HUES48 (cell line): Measurements from ENCODE around the gene CENPE.
A peak's percentile ranks its signal among the peaks of the same experiment; 100 is the strongest.
"Not testable (repeated sequence)": the region's sequence is repeated elsewhere in the genome, so short reads cannot be mapped to it uniquely, and the experiment has no call there.

Source experiments
- H3K27ac ChIP-seq: one replicate; pipeline ENCODE4 v1.7.0; 2013; ENCODE audit warnings: low read depth, low read length, inconsistent platforms
- H3K27me3 ChIP-seq: 2 replicates; pipeline ENCODE4 v1.6.1; 2013; ENCODE audit warnings: mild to moderate bottlenecking, low read length; ENCODE audit not compliant: control insufficient read depth, insufficient read depth
- H3K36me3 ChIP-seq: 2 replicates; pipeline ENCODE4 v1.6.1; 2013; ENCODE audit warnings: low read length; ENCODE audit not compliant: control insufficient read depth, insufficient read depth
- H3K4me1 ChIP-seq: 2 replicates; pipeline ENCODE4 v1.6.1; 2013; ENCODE audit warnings: mild to moderate bottlenecking, low read length; ENCODE audit not compliant: control insufficient read depth, insufficient read depth
- H3K4me3 ChIP-seq: 2 replicates; pipeline ENCODE4 v1.5.1; 2013; ENCODE audit warnings: mild to moderate bottlenecking, low read depth, low read length
- H3K9ac ChIP-seq: 2 replicates; pipeline ENCODE4 v1.6.1; 2013; ENCODE audit warnings: mild to moderate bottlenecking, low read depth, low read length, moderate library complexity
- H3K9me3 ChIP-seq: 2 replicates; pipeline ENCODE4 v1.6.1; 2013; ENCODE audit warnings: low read length; ENCODE audit not compliant: control insufficient read depth, insufficient read depth

CENPE gene

DNA sequence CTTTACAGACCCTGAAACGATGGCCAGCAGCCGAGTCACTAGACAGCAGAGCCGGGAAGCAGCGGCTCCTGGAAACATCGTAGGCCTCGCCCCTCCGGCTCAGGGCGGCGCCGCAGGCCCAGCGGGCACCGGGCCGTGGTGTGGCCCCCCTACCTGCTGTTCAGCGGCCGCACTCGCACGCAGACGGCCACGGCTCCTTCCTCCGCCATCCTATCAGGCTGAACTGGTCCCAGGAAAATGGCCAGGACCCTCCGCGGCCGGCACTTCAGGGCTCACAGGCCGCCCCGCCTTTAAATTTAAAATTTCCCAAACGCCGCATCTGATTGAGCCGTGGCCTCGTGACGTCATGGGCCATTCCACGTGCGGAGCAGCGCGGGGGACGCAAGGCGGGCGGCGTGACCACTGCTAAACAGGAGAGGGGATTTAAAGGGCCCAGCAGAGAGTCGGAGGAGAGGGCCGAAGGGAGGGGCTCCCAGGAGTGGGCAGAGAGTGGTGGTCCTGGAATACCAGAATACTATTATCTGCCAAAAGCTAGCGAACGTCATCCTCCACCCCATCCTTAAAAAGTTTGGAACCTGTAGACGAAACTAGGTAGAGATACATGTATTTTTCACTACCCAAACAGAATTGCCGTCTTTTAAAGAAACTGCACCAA, at the start of gene CENPE:
CENPE (minus strand) TSS at position 233 of the 655 bp plus-strand sequence; CDS start at position 209, 24 bp downstream.
- peak within 1 kb of the TSS; percentile 97 for H3K4me3 ChIP-seq
- peaks cover 37% of the 10 kb centered on the region for H3K36me3 ChIP-seq
- peaks cover 13% of the 10 kb centered on the region for H3K4me1 ChIP-seq
- no peaks in the 10 kb centered on the region for H3K27me3 ChIP-seq
- H3K9ac ChIP-seq: peak within 1 kb of the TSS; percentile 69
- H3K9me3 ChIP-seq: no peaks in the 10 kb centered on the region
- peak within 1 kb of the TSS; percentile 72 for H3K27ac ChIP-seq

DNA sequence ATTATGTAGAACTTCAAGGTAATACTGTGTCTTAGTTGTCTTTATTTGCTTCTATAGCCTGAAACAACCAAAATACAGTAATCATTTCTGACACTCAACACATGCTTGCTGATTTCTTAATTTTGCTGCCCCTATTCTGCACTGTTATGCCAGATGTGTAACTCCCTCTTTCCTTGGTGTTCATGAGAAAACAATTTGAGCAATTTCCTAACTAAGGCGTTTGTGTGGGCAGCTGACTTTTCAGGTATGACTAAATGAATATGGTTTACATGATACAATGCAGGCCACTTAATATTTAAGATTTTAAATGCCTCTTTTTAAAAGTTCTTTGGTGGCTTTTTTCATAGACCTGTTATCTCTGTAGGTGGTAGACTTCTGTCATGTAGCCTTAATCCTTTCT, 46.1 kb upstream of the CENPE start:
- H3K9ac ChIP-seq: no peak overlapping the region
- no peaks in the 10 kb centered on the region for H3K27me3 ChIP-seq
- H3K36me3 ChIP-seq: no peaks in the 10 kb centered on the region
- H3K4me1 ChIP-seq: no peaks in the 10 kb centered on the region
- H3K4me3 ChIP-seq: no peak overlapping the region
- H3K27ac ChIP-seq: no peak overlapping the region
- peaks cover 11% of the 10 kb centered on the region; the same call in 1 of the 2 replicates for H3K9me3 ChIP-seq

- H3K27me3 ChIP-seq, H3K27ac ChIP-seq, H3K4me1 ChIP-seq, H3K9ac ChIP-seq, H3K36me3 ChIP-seq, H3K4me3 ChIP-seq: not testable (repeated sequence)
- peaks cover 11% of the 10 kb centered on the region for H3K9me3 ChIP-seq
Measured at GRCh38 chr4:103230938-103231337, 32.8 kb upstream of the CENPE start.

DNA sequence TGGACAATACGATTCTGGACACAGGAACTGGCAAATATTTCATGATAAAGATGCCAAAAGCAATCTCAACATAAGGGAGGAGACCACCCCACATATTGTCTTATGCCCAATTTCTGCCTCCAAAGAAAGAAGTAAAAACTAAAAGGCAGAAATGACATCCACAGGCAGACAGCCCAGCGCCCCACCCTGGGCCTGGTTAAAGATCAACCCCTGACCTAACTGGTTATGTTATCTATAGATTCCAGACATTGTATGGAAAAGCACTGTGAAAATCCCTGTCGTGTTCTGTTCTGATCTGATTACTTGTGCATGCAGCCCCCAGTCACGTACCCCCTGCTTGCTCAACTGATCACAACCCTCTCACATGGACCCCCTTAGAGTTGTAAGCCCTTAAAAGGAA, 25.4 kb upstream of the CENPE start:
- H3K9me3 ChIP-seq: not testable (repeated sequence)

DNA sequence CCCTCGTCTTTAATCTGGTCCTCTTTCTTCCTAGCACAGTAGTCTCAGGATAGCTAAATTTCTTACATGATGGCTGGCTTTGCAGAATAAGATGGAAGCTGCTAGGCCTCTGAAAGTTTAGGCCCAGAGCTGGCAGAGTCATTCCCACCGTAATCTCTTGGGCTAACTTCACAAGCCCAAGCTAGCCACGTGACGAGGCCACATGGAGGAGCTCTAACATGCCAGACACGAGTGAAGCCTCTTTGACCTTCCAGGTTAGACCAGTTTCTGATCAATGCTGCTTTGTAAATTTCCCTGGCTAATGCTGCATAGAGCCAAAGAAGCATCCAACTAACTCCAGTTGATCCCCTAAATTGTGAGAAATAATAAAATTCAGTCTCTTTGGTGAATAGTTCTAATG, 9.5 kb upstream of the CENPE start:
- H3K27me3 ChIP-seq: no peaks in the 10 kb centered on the region
- no peak overlapping the region for H3K4me3 ChIP-seq
- H3K9ac ChIP-seq: no peak overlapping the region
- no peaks in the 10 kb centered on the region for H3K4me1 ChIP-seq
- no peaks in the 10 kb centered on the region for H3K36me3 ChIP-seq
- H3K27ac ChIP-seq: no peak overlapping the region
- no peaks in the 10 kb centered on the region for H3K9me3 ChIP-seq

More for the DNA sequence above, 25.4 kb upstream of the CENPE start:
- H3K9ac ChIP-seq, H3K27me3 ChIP-seq, H3K4me1 ChIP-seq, H3K36me3 ChIP-seq, H3K4me3 ChIP-seq, H3K27ac ChIP-seq: not testable (repeated sequence)

GRCh38 chr4:103204111-103204510, 6.0 kb upstream of the CENPE start:
- no peaks in the 10 kb centered on the region for H3K9me3 ChIP-seq
- no peak overlapping the region for H3K9ac ChIP-seq
- no peak overlapping the region for H3K4me3 ChIP-seq
- no peaks in the 10 kb centered on the region for H3K27me3 ChIP-seq
- no peaks in the 10 kb centered on the region for H3K4me1 ChIP-seq
- H3K27ac ChIP-seq: no peak overlapping the region
- no peaks in the 10 kb centered on the region for H3K36me3 ChIP-seq

DNA sequence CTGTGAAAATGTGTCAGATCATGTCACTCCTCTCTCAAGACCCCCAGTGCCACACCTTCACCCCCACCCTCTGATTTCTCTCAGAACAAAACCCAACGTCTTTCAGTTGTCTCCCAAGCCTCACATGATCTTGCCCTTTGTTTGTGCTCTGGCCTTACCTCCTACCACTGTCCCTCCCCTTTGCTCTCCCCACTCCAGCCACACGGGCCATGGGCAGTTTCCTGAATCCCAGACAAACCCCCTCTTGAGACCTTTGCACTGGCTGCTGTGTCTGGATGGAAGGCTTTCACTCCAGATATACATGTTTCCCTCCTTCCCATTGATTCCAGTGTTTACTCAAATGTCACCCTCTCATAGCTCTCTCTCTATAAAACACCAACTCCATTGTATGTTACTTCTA, 3.6 kb upstream of the CENPE start:
- no peak overlapping the region for H3K9ac ChIP-seq
- peaks cover 11% of the 10 kb centered on the region for H3K4me1 ChIP-seq
- peaks cover 2% of the 10 kb centered on the region; the same call in 1 of the 2 replicates for H3K36me3 ChIP-seq
- no peak overlapping the region for H3K4me3 ChIP-seq
- H3K27me3 ChIP-seq: no peaks in the 10 kb centered on the region
- H3K27ac ChIP-seq: no peak overlapping the region
- no peaks in the 10 kb centered on the region for H3K9me3 ChIP-seq

DNA sequence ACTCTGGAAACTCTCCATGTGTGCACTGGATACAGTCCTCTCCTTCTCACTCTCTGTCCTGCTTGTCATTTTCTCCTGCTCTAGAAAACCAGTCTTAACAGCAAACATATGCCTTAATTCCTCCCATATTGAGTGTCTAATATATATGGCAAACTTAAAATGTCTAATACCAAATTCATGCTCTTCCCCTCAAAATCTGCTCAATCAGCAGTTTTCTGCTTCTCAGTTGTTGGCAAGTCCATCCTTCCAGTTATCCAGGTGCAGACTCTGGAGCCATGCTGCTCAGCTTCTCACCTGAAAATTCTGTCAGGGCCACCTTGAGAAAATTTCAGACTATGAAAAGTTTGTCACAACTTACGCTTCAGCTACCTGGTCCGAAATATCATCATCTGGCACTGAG, 3.1 kb upstream of the CENPE start:
- H3K9ac ChIP-seq: no peak overlapping the region
- no peak overlapping the region for H3K4me3 ChIP-seq
- H3K4me1 ChIP-seq: peaks cover 13% of the 10 kb centered on the region
- peaks cover 7% of the 10 kb centered on the region for H3K36me3 ChIP-seq
- no peaks in the 10 kb centered on the region for H3K9me3 ChIP-seq
- no peak overlapping the region for H3K27ac ChIP-seq
- H3K27me3 ChIP-seq: no peaks in the 10 kb centered on the region

- Histone ChIP-seq H3K4me1 (peaks cover 13% of the 10 kb centered on the region), H3K36me3 (peaks cover 30% of the 10 kb centered on the region), H3K9me3 (no peaks in the 10 kb centered on the region), H3K27me3 (no peaks in the 10 kb centered on the region), H3K27ac (no peak overlapping the region), H3K9ac (no peak overlapping the region), H3K4me3 (peak overlapping the region; percentile 97; the same call in 1 of the 2 replicates)
Measured at GRCh38 chr4:103199009-103199408, 866 bp upstream of the CENPE start.

DNA sequence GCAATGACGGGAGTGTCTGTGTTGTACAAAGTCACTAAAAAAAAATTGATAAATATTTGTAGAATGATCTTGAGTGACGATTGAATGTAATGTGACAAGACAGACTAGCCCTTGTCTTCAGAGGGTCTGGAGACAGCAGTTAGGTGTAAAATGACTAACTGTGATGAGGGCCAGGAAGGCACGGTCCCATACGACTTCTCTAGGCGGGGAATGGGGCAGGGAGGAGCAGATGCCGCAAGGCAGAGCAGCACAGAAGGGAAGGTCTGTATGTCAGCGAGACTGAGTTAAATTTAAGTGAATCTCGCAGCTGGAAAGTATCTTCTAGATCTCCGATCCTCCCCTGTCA, 405 bp downstream of the CENPE start:
- peak overlapping the region; percentile 69; the same call in 1 of the 2 replicates for H3K9ac ChIP-seq
- no peaks in the 10 kb centered on the region for H3K9me3 ChIP-seq
- no peaks in the 10 kb centered on the region for H3K27me3 ChIP-seq
- H3K36me3 ChIP-seq: peaks cover 42% of the 10 kb centered on the region
- H3K4me1 ChIP-seq: peaks cover 13% of the 10 kb centered on the region
- peak overlapping the region; percentile 97 for H3K4me3 ChIP-seq
- H3K27ac ChIP-seq: peak overlapping the region; percentile 72

GRCh38 chr4:103193457-103193856, 4.7 kb downstream of the CENPE start:
- Histone ChIP-seq H3K4me3 (no peak overlapping the region), H3K27ac (no peak overlapping the region), H3K9ac (no peak overlapping the region), H3K9me3 (no peaks in the 10 kb centered on the region), H3K36me3 (peaks cover 53% of the 10 kb centered on the region), H3K27me3 (no peaks in the 10 kb centered on the region), H3K4me1 (peaks cover 10% of the 10 kb centered on the region)
